ENCODE results near the gene CLEC16A. TPM values are rescaled to one million over a fixed set of nuclear protein-coding genes. Genes with fewer than 3 reads are reported as not detected.

Gene CLEC16A
- total RNA-seq, 1 donor from 2014 or later = 7.8 TPM

DNA sequence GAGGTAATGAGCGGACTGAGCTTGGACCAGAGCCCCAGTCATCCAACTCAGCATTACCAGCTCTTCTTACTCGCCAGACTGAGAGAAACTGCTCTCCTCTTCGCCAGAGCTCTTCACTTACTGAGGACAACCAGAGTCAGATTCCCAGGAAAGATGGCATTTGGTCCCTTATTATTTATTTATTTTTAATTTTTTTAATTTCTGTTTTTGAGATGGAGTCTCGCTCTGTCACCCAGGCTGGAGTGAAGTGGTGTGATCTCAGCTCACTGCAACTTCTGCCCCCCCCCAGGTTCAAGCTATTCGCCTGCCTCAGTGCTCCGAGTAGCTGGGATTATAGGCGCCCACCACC lies 25.4 kb upstream of the CLEC16A start:
- Histone ChIP-seq H4K20me1 (ENCODE audit: low read depth) (no peaks in the 10 kb centered on the region), H3K36me3 (no peaks in the 10 kb centered on the region), H3K79me2 (ENCODE audit: low read depth) (no peaks in the 10 kb centered on the region), H3K4me3 (no peak overlapping the region), H3K9ac (no peak overlapping the region), H3K9me3 (ENCODE audit: low read depth) (no peaks in the 10 kb centered on the region), H3K27ac (no peak overlapping the region), H2AFZ (replicated peaks) (no peak overlapping the region), H3K27me3 (no peaks in the 10 kb centered on the region), H3K4me1 (no peaks in the 10 kb centered on the region), H3F3A (ENCODE audit: low read depth) (no peaks in the 10 kb centered on the region), H3K4me2 (no peak overlapping the region)
- Mint-ChIP-seq H3K4me3 (no peak overlapping the region), H3K27ac (no peak overlapping the region), H3K4me1 (peaks cover 6% of the 10 kb centered on the region), H3K27me3 (ENCODE audit: insufficient read depth, low read depth) (peaks cover 2% of the 10 kb centered on the region), H3K36me3 (no peaks in the 10 kb centered on the region), H3K9me3 (no peaks in the 10 kb centered on the region)
- no peak for TF ChIP-seq EZH2 (IDR thresholded peaks at IDR 0.05)
- TF ChIP-seq, protein P1, sequence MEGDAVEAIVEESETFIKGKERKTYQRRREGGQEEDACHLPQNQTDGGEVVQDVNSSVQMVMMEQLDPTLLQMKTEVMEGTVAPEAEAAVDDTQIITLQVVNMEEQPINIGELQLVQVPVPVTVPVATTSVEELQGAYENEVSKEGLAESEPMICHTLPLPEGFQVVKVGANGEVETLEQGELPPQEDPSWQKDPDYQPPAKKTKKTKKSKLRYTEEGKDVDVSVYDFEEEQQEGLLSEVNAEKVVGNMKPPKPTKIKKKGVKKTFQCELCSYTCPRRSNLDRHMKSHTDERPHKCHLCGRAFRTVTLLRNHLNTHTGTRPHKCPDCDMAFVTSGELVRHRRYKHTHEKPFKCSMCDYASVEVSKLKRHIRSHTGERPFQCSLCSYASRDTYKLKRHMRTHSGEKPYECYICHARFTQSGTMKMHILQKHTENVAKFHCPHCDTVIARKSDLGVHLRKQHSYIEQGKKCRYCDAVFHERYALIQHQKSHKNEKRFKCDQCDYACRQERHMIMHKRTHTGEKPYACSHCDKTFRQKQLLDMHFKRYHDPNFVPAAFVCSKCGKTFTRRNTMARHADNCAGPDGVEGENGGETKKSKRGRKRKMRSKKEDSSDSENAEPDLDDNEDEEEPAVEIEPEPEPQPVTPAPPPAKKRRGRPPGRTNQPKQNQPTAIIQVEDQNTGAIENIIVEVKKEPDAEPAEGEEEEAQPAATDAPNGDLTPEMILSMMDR (IDR thresholded peaks at IDR 0.05) = no peak
- no peak for DNase-seq (ENCODE audit: low spot score)

DNA sequence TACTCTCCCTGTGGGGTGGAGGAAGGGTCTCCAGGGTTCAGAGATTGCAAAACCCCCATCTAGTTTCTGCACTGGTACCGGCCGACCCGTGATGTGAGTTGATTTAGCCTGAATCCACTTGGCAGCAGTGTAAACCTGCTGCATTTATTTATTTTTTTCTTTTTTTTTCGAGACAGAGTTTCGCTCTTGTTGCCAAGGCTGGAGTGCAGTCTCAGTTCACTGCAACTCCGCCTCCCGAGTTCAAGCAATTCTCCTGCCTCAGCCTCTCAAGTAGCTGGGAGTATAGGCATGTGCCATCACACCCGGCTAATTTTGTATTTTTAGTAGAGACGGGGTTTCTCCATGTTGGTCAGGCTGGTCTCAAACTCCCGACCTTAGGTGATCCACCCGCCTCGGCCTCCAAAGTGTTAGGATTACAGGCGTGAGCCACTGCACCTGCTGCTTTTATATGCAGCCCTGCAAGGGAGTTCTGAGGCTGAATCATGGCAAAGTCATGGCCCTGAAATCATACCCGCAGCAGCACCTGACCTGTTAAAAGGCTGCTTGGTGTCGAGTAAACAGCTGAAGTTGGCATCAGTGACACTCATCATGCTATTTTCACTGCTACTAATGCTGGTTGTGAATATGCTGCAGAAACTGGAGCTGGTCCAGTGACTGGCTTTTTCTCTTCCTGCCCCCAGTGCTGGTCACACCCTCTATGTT lies 23.5 kb upstream of the CLEC16A start:
- Mint-ChIP-seq H3K9me3 (no peaks in the 10 kb centered on the region), H3K4me1 (peaks cover 6% of the 10 kb centered on the region), H3K27ac (no peak overlapping the region), H3K27me3 (ENCODE audit: insufficient read depth, low read depth) (peaks cover 2% of the 10 kb centered on the region), H3K4me3 (no peak overlapping the region), H3K36me3 (no peaks in the 10 kb centered on the region)
- no peak overlapping the region for H3K27ac ChIP-seq
- TF ChIP-seq EZH2 (IDR thresholded peaks at IDR 0.05) (no peak), EZH2phosphoT487 (IDR thresholded peaks at IDR 0.05) (no peak)
- TF ChIP-seq, protein P1 (IDR thresholded peaks at IDR 0.05) = no peak
- no peak overlapping the region for H3K4me3 ChIP-seq
- H3K27me3 ChIP-seq = no peaks in the 10 kb centered on the region
- no peak overlapping the region for H3K4me2 ChIP-seq
- H3K36me3 ChIP-seq = no peaks in the 10 kb centered on the region
- no peaks in the 10 kb centered on the region for H3K9me3 ChIP-seq (ENCODE audit: low read depth)
- no peak overlapping the region for H3K9ac ChIP-seq
- no peaks in the 10 kb centered on the region for H3K79me2 ChIP-seq (ENCODE audit: low read depth)
- no peaks in the 10 kb centered on the region for H3K4me1 ChIP-seq
- H3F3A ChIP-seq (ENCODE audit: low read depth) = no peaks in the 10 kb centered on the region
- no peaks in the 10 kb centered on the region for H4K20me1 ChIP-seq (ENCODE audit: low read depth)
- DNase-seq (ENCODE audit: low spot score) = no peak
- H2AFZ ChIP-seq (replicated peaks) = no peak overlapping the region

DNA sequence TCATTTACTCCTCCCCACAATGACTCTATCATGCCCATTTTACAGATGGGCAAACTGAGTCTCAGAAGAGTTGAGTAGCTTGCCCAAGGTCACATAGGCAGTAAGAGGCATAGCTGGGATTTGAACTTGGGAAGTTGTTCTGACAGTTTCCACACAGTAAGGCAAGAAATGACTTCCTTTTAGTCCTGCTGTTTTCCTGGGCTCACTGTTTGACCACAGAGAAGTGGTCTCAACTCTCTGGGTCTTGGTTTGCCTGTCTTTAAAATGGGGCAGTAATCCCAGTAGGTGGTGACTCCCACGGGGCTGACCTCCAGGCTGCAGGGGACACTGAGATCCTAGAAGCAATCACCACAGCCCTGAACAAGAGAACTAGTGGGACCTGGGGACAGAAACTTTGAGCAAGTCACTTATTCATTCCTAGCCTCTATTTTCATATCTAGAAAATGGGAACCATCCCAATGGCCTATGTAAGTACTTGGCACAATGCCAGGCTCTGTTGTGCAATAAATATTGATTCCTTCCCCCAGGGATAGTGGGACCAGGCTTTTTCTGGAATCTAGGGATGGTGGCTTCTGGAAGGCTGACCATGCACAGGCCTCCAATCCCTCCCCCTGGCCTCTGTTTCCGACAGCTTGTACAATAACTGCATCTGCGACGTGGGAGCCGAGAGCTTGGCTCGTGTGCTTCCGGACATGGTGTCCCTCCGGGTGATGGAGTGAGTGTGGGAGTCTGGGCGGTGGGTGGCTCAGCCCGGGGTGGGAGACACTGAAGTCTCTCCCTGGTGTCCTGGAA lies 22.6 kb upstream of the CLEC16A start:
- no peak overlapping the region for H3K27ac Mint-ChIP-seq
- H3K27ac ChIP-seq = no peak overlapping the region
- H3K79me2 ChIP-seq (ENCODE audit: low read depth) = no peaks in the 10 kb centered on the region
- H3K4me1 Mint-ChIP-seq = peaks cover 6% of the 10 kb centered on the region
- H3K4me2 ChIP-seq = no peak overlapping the region
- H3K4me3 ChIP-seq = no peak overlapping the region
- H3K4me3 Mint-ChIP-seq = no peak overlapping the region
- peaks cover 2% of the 10 kb centered on the region for H3K27me3 Mint-ChIP-seq (ENCODE audit: insufficient read depth, low read depth)
- H3K9ac ChIP-seq = no peak overlapping the region
- no peaks in the 10 kb centered on the region for H3K27me3 ChIP-seq
- H3K36me3 Mint-ChIP-seq = no peaks in the 10 kb centered on the region
- H4K20me1 ChIP-seq (ENCODE audit: low read depth) = no peaks in the 10 kb centered on the region
- H3K9me3 Mint-ChIP-seq = no peaks in the 10 kb centered on the region
- H3K9me3 ChIP-seq (ENCODE audit: low read depth) = no peaks in the 10 kb centered on the region
- DNase-seq (ENCODE audit: low spot score) = no peak
- no peaks in the 10 kb centered on the region for H3K36me3 ChIP-seq
- H3K4me1 ChIP-seq = no peaks in the 10 kb centered on the region
- no peaks in the 10 kb centered on the region for H3F3A ChIP-seq (ENCODE audit: low read depth)
- no peak overlapping the region for H2AFZ ChIP-seq (replicated peaks)
- TF ChIP-seq EZH2phosphoT487 (IDR thresholded peaks at IDR 0.05) (no peak), EZH2 (IDR thresholded peaks at IDR 0.05) (no peak)
- TF ChIP-seq, protein P1 (IDR thresholded peaks at IDR 0.05) = no peak
